ENCODE measurements around the gene TLE6.

GRCh38 chr19:3028305-3029064 lies 51.1 kb downstream of the TLE6 start:
- TF ChIP-seq CTCF (IDR thresholded peaks at IDR 0.05; ENCODE audit: borderline replicate concordance, extremely low read depth, low read length, poor library complexity, severe bottlenecking) = no peak
- TF ChIP-seq EZH2 (IDR thresholded peaks at IDR 0.05; ENCODE audit: borderline replicate concordance, low read depth, low read length, severe bottlenecking) = peak; percentile 74
